Hepatocyte (in vitro differentiated cells): ENCODE measurements around the gene UBTD1.

Experiments
- CTCF ChIP-seq: fragments of 200-600 bp; sonication (generic); IDR thresholded peaks from 2 replicates; pipeline ENCODE4 v1.5.1; 2016; ENCODE audit warnings: antibody characterized with exemption, mild to moderate bottlenecking; ENCODE audit not compliant: poor library complexity
- EZH2phosphoT487 ChIP-seq: fragments of 200-600 bp; sonication (generic); IDR thresholded peaks from one replicate; pipeline ENCODE4 v1.6.1; 2018; ENCODE audit warnings: antibody characterized with exemption, mild to moderate bottlenecking, low read depth, moderate library complexity; ENCODE audit not compliant: unreplicated experiment, severe bottlenecking

GRCh38 chr10:97573672-97574071 is 74.9 kb downstream of the UBTD1 start:
- TF ChIP-seq CTCF: no peak
- no peak for TF ChIP-seq EZH2phosphoT487
